H4 (cell line): ENCODE data around the gene GCM1. TPM values are rescaled to one million over a fixed set of nuclear protein-coding genes. Genes with fewer than 3 reads are reported as not detected.
A peak's percentile ranks its signal among the peaks of the same experiment; 100 is the strongest.
"Not testable (repeated sequence)": the region's sequence is repeated elsewhere in the genome, so short reads cannot be mapped to it uniquely, and the experiment has no call there.

ENCODE experiments used
- DNase-seq: peaks from one replicate; pipeline ENCODE4 v3.0.0-alpha.2; 2015; ENCODE audit warnings: low spot score
- total RNA-seq: library from RNA; depleted of rRNA; stranded (reverse); fragments of >200 nt; shearing (Covaris generic); gene quantifications from 2 replicates; pipeline ENCODE4 v1.2.3, GENCODE V29; 2014; rRNA removed

Gene GCM1
- not detected in 2 replicates for total RNA-seq

- DNase-seq, result no peak
Observed at GRCh38 chr6:53148684-53149083, at the start of gene GCM1. GCM1 (minus strand) TSS chr6:53148841; CDS start chr6:53145632, 3,209 bp downstream.

GRCh38 chr6:53197553-53197952, 48.9 kb upstream of the GCM1 start:
- DNase-seq, result no peak

DNA sequence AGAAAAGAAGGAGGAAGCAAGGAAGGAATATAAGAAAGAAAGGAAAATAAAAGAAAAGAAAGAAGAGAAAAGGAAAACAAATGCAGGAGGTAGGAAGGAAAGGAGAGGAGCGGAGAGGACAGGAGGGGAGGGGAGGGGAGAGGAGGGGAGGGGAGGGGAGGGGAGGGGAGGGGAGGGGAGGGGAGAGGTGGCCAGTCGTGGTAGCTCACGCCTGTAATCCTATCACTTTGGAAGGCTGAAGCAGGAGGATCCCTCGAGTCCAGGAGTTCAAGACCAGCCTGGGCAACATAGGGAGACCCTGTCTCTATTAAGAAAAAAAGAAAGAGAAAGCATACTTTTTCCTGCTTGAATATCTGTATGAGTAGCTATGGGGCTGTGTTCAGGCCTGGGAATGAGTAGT, 46.4 kb upstream of the GCM1 start:
- DNase-seq, result no peak

DNA sequence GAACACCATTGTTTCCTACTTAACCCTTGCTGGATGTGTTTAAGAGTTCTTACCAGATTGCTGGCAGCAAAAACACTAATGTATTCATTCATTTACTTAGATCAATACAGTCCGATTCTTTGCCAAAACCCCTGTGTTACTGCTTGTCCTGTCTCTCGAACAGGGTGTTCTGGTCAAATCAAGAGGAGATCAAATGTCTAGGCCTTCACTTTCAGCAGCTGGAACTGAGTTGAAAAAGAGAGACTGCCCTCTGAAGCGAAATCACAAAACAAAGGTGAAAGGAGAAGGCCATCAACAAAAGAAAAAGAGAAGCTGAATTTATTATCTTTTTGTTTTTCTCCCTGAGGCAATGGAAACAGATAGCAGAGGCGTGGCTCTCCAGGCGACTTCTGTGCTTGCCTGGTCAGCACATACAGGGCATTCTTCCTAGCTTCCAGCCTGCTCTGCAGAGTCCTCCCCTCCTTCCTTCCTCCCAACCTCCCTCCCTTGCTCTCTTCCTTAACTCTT, 44.1 kb upstream of the GCM1 start:
- DNase-seq, result no peak

DNA sequence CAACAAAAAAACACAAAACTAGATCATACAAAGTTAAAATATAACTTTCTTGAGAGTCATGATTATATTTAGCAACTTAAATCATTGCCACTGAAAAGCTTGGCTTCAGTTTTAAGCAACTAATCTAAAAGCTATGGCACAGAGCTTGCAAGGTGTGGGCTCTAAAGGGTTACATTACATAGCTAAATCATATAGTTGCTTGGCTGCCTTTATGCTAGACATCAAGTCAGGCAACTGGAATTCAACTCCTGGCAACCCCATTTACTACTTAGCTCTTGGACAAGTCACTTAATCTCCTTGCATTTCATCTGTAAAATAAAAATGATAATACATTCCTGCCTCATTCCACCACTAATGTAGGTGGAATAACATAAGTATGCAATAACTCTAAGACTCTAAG, 40.9 kb upstream of the GCM1 start:
- no peak for DNase-seq

- DNase-seq, result no peak
Observed at GRCh38 chr6:53188833-53189232, 40.2 kb upstream of the GCM1 start.

GRCh38 chr6:53180678-53181077, 32.0 kb upstream of the GCM1 start:
- no peak for DNase-seq

DNA sequence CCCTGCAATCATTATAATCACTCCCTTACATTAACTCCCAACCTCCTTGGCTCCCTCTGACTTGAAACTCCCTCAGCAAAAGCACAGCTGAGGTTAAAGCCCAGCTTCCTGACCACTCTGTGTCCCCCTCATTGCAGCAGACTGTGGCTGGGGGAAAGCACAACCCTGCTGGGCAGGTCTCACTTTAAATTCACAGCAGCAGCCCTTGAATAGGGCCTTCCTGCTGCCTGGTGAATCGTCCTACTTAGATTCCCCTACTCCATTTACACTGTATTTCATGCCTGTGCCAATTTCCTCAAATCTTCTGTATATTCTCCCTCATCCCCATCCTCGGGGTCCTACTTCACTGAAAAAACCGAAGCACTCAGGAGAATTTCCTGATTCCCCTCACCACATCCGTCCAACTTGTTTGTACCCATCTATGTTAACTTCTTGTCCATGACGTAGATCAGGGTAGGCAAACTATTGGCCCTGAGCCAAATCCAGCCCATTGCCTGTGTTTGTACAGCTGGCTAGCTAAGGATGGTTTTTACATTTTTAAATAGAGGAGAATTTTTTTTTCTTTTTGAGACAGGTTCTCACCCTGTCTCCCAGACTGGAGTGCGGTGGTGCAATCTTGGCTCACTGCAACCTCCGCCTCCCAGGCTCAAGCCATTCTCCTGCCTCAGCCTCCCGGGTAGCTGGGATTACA, 31.5 kb upstream of the GCM1 start:
- no peak for DNase-seq

DNA sequence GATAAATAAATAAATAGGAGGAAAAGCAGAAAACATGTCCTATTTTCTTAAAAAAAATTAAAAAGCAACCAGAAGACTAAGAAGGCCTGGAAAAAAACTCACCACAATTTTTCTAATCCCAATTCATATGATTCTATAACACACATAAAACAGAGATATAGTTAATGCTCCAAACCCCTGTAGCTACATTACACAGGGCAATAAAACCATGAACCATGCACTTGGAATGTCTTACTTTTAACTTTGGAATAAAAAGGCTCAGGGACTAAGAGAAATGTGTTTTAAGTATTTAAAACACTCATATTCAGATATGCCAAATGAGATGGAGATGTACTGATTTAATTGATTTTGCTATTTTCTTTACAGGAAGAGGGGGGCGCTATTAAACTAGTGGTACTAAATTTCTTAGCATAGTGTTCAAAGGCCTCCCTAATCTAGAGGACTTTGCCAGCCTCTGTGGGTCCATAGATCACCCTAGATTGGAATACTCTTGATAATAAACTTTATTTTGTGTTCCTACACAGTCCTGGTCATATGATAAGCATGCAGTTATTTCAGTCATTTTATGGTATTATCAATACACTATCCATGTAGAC, 30.3 kb upstream of the GCM1 start:
- no peak for DNase-seq

DNA sequence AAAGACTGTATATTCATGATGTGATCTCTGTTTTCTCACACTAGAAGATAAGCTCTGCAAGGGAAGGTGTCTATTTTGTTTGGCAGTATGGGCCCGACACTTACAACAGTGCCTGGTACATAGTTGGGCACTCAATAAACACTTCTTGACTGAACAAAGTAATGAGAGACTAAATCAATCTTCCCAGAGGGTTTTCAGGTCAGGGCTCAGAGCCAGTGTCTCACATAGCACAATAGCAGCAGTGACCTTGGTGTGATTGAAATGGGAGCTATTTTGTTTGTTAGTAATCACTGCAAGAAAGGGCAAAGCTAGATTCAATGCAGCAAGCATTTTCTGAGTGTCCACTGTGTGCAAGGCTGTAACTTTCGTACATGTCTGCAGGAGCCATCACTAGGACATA, 26.4 kb upstream of the GCM1 start:
- DNase-seq, result no peak

DNA sequence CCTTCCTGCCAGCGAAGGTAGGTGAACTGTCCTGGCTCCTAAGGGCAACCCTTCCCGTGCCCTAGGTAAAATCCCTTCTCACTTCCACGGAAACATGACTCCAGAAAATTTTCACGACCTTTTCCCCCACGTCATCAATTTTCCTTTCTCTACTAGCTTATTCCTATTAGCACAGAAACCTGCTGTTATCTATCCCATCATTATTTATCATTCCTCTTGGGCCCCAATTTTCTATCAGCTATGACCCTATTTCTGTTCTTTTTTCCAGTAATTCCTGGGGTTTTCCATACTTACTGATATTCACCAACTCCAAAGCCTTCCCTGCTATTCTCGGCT, 23.8 kb upstream of the GCM1 start:
- no peak for DNase-seq

DNA sequence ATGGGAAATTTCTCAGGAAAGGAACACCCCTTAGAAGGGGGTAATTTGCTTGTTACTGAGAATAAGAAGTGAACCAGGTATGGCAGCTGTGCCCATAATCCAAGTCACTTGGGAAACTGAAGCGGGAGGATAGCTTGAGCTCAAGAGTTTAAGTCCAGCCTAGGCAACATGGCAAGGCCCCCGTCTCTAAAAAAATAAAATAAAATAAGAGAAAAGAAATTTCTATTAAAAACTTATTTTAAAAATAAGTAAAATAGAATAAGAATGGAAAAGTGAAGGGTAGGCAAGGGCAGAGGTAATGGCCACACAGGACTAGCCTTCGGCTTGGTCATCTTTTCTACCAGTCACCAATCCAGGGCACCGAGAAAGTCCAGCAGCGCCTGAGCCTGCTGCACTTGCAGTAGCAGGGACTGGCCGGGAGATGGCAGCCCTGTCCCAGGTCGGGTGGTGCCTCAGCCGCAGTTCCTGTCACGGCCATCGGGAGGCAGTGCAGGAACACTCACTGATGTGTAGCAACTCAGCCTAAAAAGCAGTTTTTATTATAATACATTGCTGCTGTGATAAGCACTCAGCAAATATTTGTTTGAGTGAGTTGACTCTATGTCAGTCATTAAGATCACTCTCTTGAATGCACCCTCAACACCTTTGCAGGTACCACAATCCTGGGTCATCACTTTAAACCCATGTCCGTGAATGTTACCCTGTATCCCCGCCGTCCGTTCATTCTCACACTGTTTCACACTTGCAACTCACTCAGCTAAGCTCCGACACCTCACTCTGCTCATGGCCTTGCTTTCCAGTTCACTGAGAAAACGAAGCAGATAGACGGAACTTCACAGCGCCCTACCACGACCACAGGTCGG, 23.2 kb upstream of the GCM1 start:
- peak; percentile 85 for DNase-seq

DNA sequence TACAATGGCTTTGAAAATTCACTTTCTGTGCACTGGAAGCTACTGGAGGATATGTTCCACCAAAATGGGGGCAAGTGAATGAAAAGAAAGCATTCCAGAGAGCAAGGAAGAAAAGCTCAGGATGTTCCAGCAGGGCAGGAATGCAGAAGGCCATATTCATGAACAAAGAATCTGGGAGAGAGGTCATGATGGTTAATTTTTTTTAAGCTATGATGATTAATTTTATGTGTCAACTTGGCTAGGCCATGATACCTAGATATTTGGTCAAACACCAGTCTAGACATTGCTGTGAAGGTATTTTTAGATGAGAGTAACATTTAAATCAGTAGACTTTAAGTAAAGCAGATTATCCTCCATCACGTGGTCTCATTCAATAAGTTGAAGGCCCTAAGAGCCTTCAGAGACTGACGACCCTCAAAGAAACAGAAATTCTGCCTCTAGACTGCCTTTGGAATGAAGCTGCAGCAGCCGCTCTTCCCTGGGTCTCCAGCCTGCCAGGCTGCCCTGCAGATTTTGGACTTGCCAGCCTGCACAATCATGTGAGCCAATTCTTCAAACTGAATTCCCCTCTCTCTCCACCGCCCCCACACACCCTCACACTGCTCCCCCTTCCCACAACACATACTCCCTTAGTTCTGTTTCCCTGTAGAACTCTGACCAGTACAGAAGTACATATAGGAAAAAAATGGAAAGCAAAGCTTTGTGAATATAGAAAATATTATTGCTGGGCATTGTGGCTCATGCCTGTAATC, 20.1 kb upstream of the GCM1 start:
- no peak for DNase-seq

DNA sequence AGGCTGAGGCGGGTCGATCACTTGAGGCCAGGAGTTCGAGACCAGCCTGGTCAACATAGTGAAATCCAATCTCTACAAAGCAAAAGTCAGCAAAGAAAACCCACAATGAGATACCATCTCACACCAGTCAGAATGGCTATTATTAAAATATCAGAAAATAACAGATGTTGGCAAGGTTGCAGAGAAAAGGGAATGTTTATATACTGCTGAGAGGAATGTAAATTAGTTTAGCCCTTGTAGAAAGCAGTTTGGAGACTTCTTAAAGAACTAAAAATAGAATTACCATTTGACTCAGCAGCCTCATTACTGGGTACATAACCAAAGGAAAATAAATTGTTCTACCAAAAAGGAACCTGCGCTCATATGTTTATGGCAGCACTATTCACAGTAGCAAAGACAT, 16.7 kb upstream of the GCM1 start:
- peak; percentile 22 for DNase-seq

- DNase-seq, result no peak
Observed at GRCh38 chr6:53162606-53163005, 14.0 kb upstream of the GCM1 start.

DNA sequence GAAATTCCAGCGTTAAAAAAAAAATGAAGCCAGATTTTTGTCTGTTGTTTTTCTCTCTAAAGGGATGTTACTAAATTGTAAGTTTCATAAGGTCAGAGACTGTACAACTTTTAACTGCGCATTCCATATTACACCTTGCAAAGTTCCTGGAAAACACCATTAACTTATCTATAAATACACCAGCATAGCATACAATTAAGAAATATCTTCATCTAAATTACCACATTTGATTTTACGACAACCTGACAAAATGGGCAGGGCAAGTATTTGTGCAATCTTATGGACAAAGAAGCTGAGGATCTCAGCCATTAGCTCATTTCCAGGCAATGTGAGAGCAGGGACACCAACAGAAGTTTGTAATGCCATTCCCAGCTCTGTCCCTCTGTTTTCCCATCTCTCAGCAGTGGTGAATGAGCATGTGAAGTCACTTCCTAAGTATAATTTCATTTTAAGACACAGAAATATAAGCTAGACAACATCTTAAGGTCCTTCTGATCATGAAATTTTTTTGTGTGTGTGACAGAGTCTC, 12.9 kb upstream of the GCM1 start:
- no peak for DNase-seq

DNA sequence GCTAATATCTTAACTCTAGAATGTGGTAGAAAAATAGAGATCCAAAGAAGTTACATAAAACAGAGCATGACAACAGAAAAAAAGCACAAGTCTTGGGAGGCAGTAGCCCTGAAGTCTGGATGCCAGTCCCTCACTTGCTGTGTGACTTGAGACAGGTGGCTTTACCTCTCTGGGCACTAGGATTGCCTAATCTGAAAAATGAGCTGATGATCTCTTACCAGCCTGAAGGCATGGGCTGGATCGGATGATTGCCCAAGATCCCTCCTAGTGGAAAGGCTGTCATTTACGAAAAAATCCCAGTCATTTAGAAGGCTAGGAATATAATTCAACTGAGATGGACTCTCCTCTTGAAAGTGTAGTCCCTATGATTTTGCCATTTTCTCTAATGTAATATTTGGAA, 10.9 kb upstream of the GCM1 start:
- DNase-seq, result peak; percentile 53

DNA sequence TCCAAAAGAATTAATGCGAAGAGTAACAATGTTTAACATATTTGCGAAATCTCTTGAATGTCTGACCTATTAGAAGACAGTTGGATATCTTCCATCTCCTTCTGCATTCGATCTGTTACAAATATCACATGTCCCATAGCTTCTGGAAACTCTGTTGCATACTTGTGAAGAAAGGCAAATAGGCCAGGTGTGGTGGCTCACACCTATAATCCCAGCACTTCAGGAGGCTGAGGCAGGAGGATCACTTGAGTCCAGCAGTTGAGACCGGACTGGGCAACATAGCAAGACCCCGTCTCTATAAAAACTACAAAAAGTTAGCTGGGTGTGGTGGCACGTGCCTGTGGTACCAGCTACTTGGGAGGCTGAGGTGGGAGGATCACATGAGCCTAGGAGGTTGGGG, 9.4 kb upstream of the GCM1 start:
- DNase-seq, result not testable (repeated sequence)

- not testable (repeated sequence) for DNase-seq
Observed at GRCh38 chr6:53155279-53155678, 6.6 kb upstream of the GCM1 start.

DNA sequence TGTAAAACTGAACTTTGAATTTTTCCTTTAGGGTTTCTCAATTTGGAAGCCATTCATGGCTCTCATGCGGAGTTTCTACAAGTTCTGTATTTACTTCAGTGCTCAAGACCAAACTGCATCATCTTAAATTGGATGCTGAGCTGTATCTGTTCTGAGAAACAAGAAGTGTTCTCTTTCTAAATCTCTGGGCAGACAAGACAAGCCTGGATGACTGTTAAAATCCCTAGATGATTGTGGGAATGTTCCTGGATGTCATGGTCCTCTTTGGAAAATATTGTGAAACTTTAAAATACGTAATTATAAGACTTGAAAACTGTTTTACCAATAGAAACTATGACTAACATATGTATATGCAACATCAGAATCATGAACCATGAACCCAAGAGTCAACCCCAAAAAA, 6.2 kb upstream of the GCM1 start:
- DNase-seq, result no peak

DNA sequence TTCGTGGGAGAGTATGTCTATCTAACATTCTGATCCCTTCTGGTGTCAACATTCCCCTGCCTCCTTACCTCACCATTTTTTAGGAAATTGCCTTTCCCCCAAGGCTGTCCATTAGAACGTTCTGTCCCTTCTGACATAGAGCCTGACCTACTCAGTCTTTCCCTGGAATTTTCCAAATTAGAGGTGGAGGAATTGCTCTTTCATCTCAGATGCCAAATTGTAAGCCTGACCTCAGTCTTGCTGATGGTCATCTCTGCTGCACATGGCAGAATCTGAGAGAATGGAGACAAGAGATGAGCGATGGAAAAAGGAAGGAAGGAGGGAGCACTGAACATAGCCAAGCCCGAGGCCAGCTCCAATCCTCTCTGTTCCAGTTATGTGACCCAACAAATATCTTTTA, 5.4 kb upstream of the GCM1 start:
- no peak for DNase-seq

- DNase-seq, result no peak
Observed at GRCh38 chr6:53152576-53152975, 3.9 kb upstream of the GCM1 start.
